Large intestine (tissue), 3 donors: ENCODE measurements around the gene SRSF7. TPM values are rescaled to one million over a fixed set of nuclear protein-coding genes. Genes with fewer than 3 reads are reported as not detected.
A peak's percentile ranks its signal among the peaks of the same experiment; 100 is the strongest.
"Not testable (repeated sequence)": the region's sequence is repeated elsewhere in the genome, so short reads cannot be mapped to it uniquely, and the experiment has no call there.

Source experiments
- DNase-seq, 2 donors: peaks; one replicate each; pipeline versions ENCODE4 v3.0.0 to v3.0.0-alpha.2; 2013
- H3K27ac ChIP-seq: one replicate; pipeline ENCODE4 v1.5.1; 2013; ENCODE audit warnings: low read length
- H3K27me3 ChIP-seq: 2 replicates; pipeline ENCODE4 v1.6.1; 2013; ENCODE audit warnings: low read length; ENCODE audit not compliant: control insufficient read depth, insufficient read depth
- H3K36me3 ChIP-seq: 2 replicates; pipeline ENCODE4 v1.6.1; 2013; ENCODE audit warnings: low read length; ENCODE audit not compliant: control insufficient read depth, insufficient read depth
- H3K4me1 ChIP-seq: one replicate; pipeline ENCODE4 v1.6.1; 2013; ENCODE audit warnings: low read length; ENCODE audit not compliant: control insufficient read depth, insufficient read depth
- H3K4me3 ChIP-seq: one replicate; pipeline ENCODE4 v1.5.1; 2013; ENCODE audit warnings: low read length
- H3K9me3 ChIP-seq: one replicate; pipeline ENCODE4 v1.6.1; 2013; ENCODE audit warnings: mild to moderate bottlenecking, low read depth, low read length, moderate library complexity; ENCODE audit not compliant: control insufficient read depth
- WGBS: methylation state at CpG from one replicate; pipeline ENCODE4 v1.1.5; 2013; ENCODE audit warnings: low lambda C conversion rate; ENCODE audit not compliant: insufficient coverage; 5-methylcytosine and 5-hydroxymethylcytosine counted together
- polyA plus RNA-seq: library from polyadenylated mRNA; unstranded; fragments of 120-200 nt; gene quantifications from one replicate; pipeline ENCODE4 v1.2.1, GENCODE V29; 2013

SRSF7 gene
- polyA plus RNA-seq, 1 donor: 240 TPM

DNA sequence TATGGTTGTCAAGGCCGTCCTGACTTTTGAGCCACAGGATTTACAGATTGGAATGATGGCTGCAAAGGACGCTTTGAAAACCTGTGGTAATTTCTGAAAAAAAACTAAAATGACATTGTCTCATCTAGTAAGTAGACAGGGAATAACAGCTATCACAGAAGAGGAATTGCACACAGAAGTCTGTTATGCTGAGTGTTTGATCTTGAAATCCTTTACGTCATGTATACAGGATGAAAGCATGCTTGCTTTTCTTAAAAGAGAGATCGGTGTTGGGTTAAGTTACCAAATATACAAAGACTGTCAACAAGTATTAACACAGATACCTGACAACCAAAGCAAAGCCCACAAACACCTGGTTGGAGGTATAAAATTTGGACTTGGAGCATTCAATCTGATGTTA lies 12.6 kb upstream of the SRSF7 start:
- Histone ChIP-seq H3K4me1 (no peaks in the 10 kb centered on the region), H3K36me3 (no peaks in the 10 kb centered on the region), H3K4me3 (no peak overlapping the region), H3K9me3 (no peaks in the 10 kb centered on the region), H3K27ac (no peak overlapping the region), H3K27me3 (no peaks in the 10 kb centered on the region)
- 100% methylated on average over 2 of the region's 4 CpGs for WGBS
- no peak for DNase-seq

DNA sequence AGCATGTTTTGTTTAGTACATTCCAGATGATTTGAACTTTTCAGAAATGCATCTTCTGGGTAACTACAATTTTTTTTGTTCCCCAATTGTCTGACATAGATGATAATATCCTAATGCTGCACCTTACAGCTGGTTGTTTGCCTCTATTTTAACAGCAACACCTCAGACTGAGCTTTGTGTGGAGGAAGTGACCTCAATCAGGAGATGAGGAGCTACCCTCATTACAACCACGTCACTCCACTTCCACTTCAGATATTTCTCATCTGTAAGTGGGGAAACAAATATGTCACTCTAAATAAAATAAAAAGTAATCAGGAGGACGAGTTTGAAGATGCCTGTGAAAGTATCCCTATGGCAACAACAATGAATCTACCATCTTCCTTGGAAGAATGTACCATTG lies 12.1 kb upstream of the SRSF7 start:
- WGBS: 100% methylated on average over 1 of the region's 2 CpGs
- no peak for DNase-seq
- Histone ChIP-seq H3K4me3 (no peak overlapping the region), H3K27me3 (no peaks in the 10 kb centered on the region), H3K4me1 (no peaks in the 10 kb centered on the region), H3K27ac (no peak overlapping the region), H3K9me3 (no peaks in the 10 kb centered on the region), H3K36me3 (no peaks in the 10 kb centered on the region)

DNA sequence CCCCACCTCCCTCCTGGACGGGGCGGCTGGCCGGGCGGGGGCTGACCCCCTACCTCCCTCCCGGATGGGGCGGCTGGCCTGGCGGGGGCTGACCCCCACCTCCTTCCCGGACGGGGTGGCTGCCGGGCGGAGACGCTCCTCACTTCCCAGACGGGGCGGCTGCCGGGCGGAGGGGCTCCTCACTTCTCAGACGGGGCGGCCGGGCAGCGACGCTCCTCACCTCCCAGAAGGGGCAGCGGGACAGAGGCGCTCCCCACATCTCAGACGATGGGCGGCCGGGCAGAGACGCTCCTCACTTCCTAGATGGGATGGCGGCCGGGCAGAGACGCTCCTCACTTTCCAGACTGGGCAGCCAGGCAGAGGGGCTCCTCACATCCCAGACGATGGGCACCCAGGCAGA lies 4.7 kb upstream of the SRSF7 start:
- not testable (repeated sequence) for H3K27me3 ChIP-seq, H3K4me1 ChIP-seq, H3K36me3 ChIP-seq, H3K4me3 ChIP-seq, H3K9me3 ChIP-seq, H3K27ac ChIP-seq, DNase-seq
- no CpG with 5 or more reads among the region's 31 CpGs for WGBS

DNA sequence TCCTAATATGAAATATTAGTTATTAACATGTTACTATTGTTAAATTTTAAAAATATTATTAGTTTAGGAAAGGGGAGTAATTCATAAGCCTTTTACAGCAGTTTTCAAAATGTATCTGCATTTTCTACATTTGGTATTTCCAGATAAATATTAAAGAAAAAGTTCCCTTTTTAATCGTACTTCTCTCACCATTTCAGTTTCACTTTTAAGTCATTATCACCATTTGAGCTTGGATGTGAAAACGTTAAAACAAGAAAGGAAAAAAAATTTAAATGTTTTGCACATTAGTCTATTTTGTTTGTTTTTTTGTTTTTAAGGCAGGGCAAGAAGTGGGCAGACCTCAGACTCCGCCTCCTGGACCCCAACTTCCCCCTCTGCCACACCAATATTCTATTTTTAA lies 3.3 kb upstream of the SRSF7 start:
- H3K4me1 ChIP-seq: no peaks in the 10 kb centered on the region
- DNase-seq: no peak
- no peak overlapping the region for H3K27ac ChIP-seq
- no peaks in the 10 kb centered on the region for H3K36me3 ChIP-seq
- no peaks in the 10 kb centered on the region for H3K27me3 ChIP-seq
- no peak overlapping the region for H3K4me3 ChIP-seq
- peaks cover 4% of the 10 kb centered on the region for H3K9me3 ChIP-seq
- 44% methylated on average over 3 of the region's 3 CpGs for WGBS

DNA sequence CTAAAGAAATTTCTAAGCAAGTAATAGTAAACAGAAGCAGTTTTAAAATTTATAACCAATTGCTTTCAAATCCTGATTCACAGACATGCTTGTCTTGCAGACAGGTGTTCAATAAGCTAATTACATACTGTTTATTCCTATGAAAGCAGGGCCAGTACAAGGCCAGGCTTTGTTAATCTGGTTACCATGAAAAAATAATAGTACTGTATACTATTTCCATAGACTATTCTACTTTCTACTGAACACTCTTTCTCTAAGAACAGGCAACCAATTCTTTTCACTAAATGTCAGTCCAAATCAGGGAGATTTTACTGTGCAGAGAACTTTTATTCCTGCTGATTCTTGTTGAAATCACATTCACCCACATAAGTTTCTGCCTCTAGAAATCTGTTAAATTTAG lies 2.9 kb upstream of the SRSF7 start:
- H3K27me3 ChIP-seq: no peaks in the 10 kb centered on the region
- H3K4me3 ChIP-seq: no peak overlapping the region
- no peak overlapping the region for H3K27ac ChIP-seq
- peaks cover 1% of the 10 kb centered on the region for H3K36me3 ChIP-seq
- H3K9me3 ChIP-seq: peaks cover 4% of the 10 kb centered on the region
- H3K4me1 ChIP-seq: no peaks in the 10 kb centered on the region
- no peak for DNase-seq

DNA sequence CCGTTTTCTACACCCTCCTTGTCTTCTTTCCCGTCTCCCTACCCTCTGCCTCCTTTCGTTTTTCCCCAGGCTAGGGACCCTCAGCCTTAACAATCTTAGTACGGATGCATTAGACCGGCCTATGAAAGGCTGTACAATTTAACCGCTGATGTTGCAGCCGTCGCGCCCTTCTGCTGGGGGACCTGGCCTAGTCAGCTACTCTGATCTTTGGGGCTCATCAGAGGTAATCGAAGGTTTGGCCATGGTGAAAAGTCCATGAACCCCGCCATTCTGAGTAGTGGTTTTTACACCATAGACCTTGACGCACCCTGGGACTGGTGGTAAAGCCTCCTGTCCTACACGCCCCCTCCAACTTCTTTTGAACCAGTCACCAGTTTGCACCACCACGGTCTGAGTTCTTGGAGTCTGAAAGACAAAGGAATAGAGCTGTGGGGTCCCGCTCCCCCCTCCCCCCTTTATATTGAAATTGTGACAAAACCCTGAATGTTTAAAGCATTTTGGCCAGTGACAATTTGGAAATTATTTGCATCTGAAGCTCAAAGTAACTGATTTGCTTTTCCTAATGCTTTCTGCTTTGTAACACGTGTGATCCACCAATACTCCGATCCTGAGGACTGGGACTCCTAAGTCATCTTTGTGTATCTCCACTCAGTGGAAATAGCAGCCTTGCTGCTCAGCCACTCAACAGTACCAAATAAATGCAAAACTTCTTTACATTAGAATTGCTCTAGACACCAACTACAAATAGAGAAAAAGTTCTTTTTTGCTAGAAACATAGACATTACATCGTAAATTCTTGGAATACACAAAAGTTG lies 642 bp upstream of the SRSF7 start:
- Histone ChIP-seq H3K36me3 (peaks cover 24% of the 10 kb centered on the region), H3K9me3 (peaks cover 4% of the 10 kb centered on the region), H3K4me1 (peaks cover 6% of the 10 kb centered on the region), H3K27ac (peak overlapping the region; percentile 92), H3K27me3 (no peaks in the 10 kb centered on the region), H3K4me3 (peak overlapping the region; percentile 83)
- DNase-seq: no peak
- 33% methylated on average over 3 of the region's 18 CpGs for WGBS

DNA sequence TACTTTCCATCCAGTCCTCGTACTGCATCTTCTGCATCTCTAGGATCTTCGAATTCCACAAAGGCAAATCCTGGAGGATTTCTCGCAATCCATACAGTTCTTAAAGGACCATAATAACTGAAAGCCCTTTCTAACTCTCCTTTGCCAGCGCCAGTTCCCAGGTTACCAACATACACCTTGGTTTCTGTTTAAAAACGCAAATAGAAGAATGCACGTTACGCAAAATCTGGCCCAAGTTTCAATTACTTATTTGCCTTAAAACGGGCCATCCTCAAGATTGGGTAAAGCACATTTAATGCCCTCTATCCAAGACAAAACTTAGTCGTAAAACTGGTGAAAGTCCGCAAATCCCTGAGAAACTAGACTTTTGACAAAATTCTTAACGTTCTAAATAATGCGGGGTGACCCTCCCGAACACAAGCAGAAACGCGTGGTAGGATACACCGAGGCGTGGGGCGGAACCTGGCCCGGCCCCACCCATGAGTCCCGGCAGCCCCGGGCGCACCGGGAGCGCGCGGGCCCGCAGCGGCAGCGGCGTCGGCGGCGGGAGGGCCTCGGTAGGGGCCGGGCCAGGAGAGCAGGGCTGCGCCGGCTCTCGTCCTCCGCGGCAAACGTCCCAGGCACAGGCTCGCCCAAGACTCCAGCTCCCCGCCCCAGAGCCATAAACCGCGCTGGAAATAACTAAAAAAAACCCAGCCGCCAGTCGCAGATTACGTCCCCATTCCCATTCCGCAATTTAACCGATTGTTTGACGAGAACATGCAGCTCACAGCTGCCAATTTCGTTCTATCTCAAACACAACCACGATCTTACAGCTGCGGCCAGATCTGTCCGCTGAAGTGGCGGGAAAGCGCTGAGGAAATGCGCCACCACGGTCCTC lies 910 bp downstream of the SRSF7 start:
- peak overlapping the region; percentile 92 for H3K27ac ChIP-seq
- 0% methylated on average over 2 of the region's 59 CpGs for WGBS
- peaks cover 6% of the 10 kb centered on the region for H3K4me1 ChIP-seq
- H3K9me3 ChIP-seq: no peaks in the 10 kb centered on the region
- peak overlapping the region; percentile 83 for H3K4me3 ChIP-seq
- peak in 1 of 2 donors; percentile 55 for DNase-seq
- no peaks in the 10 kb centered on the region for H3K27me3 ChIP-seq
- H3K36me3 ChIP-seq: peaks cover 37% of the 10 kb centered on the region

DNA sequence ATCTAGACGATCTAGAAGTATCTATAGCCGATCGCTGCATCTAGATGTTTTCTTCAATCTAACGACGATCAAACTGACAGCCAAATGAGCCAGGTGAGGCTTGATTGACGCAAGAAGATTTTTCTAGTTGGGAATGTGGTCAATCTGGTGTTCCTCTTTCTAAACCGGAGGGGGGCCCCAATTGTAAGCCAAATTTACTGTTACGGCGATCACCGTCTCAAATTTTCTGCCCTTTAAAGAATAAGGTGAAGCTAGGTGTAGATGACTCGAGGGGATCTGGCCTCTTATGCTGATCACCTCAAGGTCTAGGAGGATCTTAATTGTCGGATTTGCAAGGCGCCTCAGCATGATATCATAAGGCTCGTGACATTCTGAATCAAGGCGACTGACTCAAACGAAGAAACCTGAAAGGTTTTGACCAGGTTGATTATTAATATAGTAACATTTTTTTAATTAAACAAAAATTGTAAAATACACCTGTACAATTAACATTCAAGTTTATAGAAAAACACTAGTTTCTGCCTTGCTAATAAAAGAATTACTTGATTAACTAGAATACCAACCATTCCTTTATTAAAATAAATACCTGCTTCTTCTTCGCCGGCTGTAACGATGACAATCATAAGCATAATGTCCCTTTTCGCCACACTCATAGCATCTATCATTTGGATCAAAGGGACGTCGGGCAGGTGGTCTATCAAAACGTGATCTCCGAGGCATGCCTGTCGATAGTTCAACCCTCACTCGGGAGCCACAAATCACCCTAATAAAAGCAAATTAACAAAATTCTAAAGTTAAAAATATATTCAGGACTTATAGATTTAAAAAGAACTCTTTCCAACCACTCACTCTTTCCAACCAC lies 2.0 kb downstream of the SRSF7 start:
- Histone ChIP-seq H3K36me3 (peaks cover 45% of the 10 kb centered on the region), H3K27me3 (no peaks in the 10 kb centered on the region), H3K27ac (peak overlapping the region; percentile 22), H3K4me3 (peak overlapping the region; percentile 83), H3K9me3 (no peaks in the 10 kb centered on the region), H3K4me1 (peaks cover 6% of the 10 kb centered on the region)
- 18% methylated on average over 5 of the region's 26 CpGs for WGBS
- DNase-seq: no peak

DNA sequence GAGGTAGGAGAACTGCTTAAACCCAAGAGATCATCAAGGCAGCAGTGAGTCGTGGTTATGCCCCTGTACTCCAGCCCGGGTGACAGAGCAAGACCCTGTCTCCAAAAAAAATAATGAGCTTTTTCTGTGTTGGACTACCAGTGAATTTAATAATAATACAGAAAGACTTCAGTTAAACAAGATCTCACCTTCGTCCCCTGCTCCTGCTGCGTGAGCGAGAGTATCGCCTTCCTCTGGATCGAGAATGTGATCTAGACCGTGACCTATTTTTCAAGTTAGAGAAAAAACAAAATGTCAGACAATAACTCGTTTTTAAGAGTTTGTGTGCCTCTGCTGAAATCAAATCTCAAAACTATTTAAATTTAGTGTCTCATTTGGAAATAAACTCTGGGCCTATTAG lies 2.8 kb downstream of the SRSF7 start:
- peaks cover 6% of the 10 kb centered on the region for H3K4me1 ChIP-seq
- peaks cover 53% of the 10 kb centered on the region for H3K36me3 ChIP-seq
- no peak overlapping the region for H3K27ac ChIP-seq
- no peak overlapping the region for H3K4me3 ChIP-seq
- no peak for DNase-seq
- no peaks in the 10 kb centered on the region for H3K27me3 ChIP-seq
- no peaks in the 10 kb centered on the region for H3K9me3 ChIP-seq
- 100% methylated on average over 2 of the region's 9 CpGs for WGBS

DNA sequence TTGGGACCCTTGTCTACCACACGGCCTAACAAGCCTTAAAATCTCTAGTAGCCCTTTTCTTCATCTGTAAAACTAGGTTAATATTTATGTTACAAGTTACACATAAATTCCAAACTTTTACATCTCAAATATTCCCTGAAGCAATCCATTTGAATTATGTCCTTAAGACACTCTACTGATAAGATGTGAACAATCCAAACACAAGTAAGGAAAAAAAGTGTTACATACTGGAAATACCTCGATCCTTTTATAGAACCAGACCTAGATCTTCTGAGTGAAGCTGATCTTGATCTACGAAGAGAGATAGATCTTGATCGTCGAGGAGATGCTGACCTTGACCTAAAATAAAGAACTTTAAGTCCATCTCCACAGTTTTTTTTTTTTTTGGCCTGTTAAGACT lies 3.3 kb downstream of the SRSF7 start:
- peaks cover 59% of the 10 kb centered on the region for H3K36me3 ChIP-seq
- WGBS: no CpG with 5 or more reads among the region's 5 CpGs

More for the DNA sequence above, 3.3 kb downstream of the SRSF7 start:
- H3K4me1 ChIP-seq: peaks cover 6% of the 10 kb centered on the region
- H3K9me3 ChIP-seq: no peaks in the 10 kb centered on the region
- H3K27me3 ChIP-seq: no peaks in the 10 kb centered on the region
- no peak overlapping the region for H3K4me3 ChIP-seq
- H3K27ac ChIP-seq: no peak overlapping the region
- no peak for DNase-seq
